Heart left ventricle (tissue), 16 donors: ENCODE data around the gene FCHSD2. TPM values are rescaled to one million over a fixed set of nuclear protein-coding genes. Genes with fewer than 3 reads are reported as not detected.

Source experiments
- ATAC-seq, 4 donors: fragments of 200-7000 bp; cut with Tn5 transposase; one replicate each; pipeline ENCODE4 v1.9.1; 2020 to 2022; ENCODE audit warnings: moderate library complexity in 4 of 4, mild to moderate bottlenecking in 3 of 4, moderate number of reproducible peaks in 1 of 4
- DNase-seq, 5 donors: peaks; one replicate each; pipeline ENCODE4 v3.0.0-alpha.2; 2020
- H3K27ac ChIP-seq, 12 donors: fragments of 200-600 bp; sonication (generic) in 4 of 12; one replicate each; pipeline versions ENCODE4 v1.5.0 to v1.8.0; 2016 to 2022; ENCODE audit warnings: mild to moderate bottlenecking in 2 of 12
- H3K27me3 ChIP-seq, 9 donors: fragments of 200-600 bp; sonication (generic) in 2 of 9; one replicate each; pipeline versions ENCODE4 v1.5.1 to v1.8.0; 2016 to 2022; ENCODE audit warnings: mild to moderate bottlenecking in 3 of 9
- H3K36me3 ChIP-seq, 9 donors: fragments of 200-600 bp; sonication (generic) in 2 of 9; one replicate each; pipeline versions ENCODE4 v1.5.0 to v1.8.0; 2018 to 2022; ENCODE audit warnings: mild to moderate bottlenecking in 2 of 9
- H3K4me1 ChIP-seq, 12 donors: fragments of 200-600 bp; sonication (generic) in 4 of 12; one replicate each; pipeline versions ENCODE4 v1.5.0 to v1.8.0; 2016 to 2022; ENCODE audit warnings: mild to moderate bottlenecking in 3 of 12
- H3K4me3 ChIP-seq, 12 donors: fragments of 200-600 bp; sonication (generic) in 4 of 12; one replicate each; pipeline versions ENCODE4 v1.5.0 to v1.8.0; 2017 to 2022; ENCODE audit warnings: mild to moderate bottlenecking in 9 of 12, moderate library complexity in 4 of 12
- H3K9me3 ChIP-seq, 12 donors: fragments of 200-600 bp; sonication (generic) in 4 of 12; one replicate each; pipeline versions ENCODE4 v1.5.0 to v1.8.0; 2016 to 2022; ENCODE audit warnings: mild to moderate bottlenecking in 1 of 12
- POLR2A ChIP-seq, 2 donors: fragments of 450-650 bp; IDR thresholded peaks; one replicate each; pipeline ENCODE4 v1.6.1; 2017; ENCODE audit warnings: antibody characterized with exemption in 2 of 2, mild to moderate bottlenecking in 2 of 2, moderate library complexity in 2 of 2
- WGBS, 4 donors: extraction: QIAGEN DNeasy Blood & Tissue Kit in 2 of 4; methylation state at CpG; one replicate each; pipeline versions ENCODE4 v1.1.5 to v1.1.7; 2013 to 2018; 5-methylcytosine and 5-hydroxymethylcytosine counted together
- intact Hi-C, 10 donors: fragments of 100-400 bp; cut with DNase I; formaldehyde crosslinking; loops; one replicate each; pipeline versions ENCODE4 v1.11.1 to v1.14.2; 2022
- polyA plus RNA-seq, 2 donors: library from polyadenylated mRNA; stranded (reverse); fragments of 200-250 nt; gene quantifications; one replicate each; pipeline ENCODE4 v1.2.3, GENCODE V29; 2013
- total RNA-seq, 9 donors: library from RNA; depleted of rRNA in 2 of 9; stranded (reverse); fragments of >200 nt in 2 of 9; fragmentation: NEBNext Ultra II Directional in 3 of 9; extraction: Animal tissue kit (Norgen Biotek cat#: 25700) in 3 of 9; gene quantifications; one replicate each; pipeline versions ENCODE4 v1.1.0 to v1.2.4, GENCODE V29; 2016 to 2023
- TF ChIP-seq, protein P1 (sequence below), 12 donors: fragments of 200-600 bp; sonication (generic) in 4 of 12; IDR thresholded peaks; one replicate each; pipeline versions ENCODE4 v1.5.0 to v1.8.0; 2018 to 2022; ENCODE audit warnings: antibody characterized with exemption in 12 of 12, mild to moderate bottlenecking in 5 of 12
- donor health status: ischemic (EF 13 %, LVEDD 7.1; RV severe dilation, severe dysfunction).
- donor health status: healthy with polysubstance abuse.
- donor health status: DM: no; HTN: yes; CAD: no.
- donor health status: DM: no; HTN: no; CAD: no.
- donor health status: ischemic (EF 25% LVEDD 6.9; RV normal size, moderate dysfunction).
- donor health status: ischemic (EF 25% LVEDD 5.7; RV mildly dilated, moderate dysfunction).
- donor health status: healthy.
- donor health status: DM: yes; HTN: yes; CAD: no.
- donor health status: ischemic (EF 35%, LVEDD 5.7; RV mildly dilated, moderate dysfunction).
- donor health status: nonischemic (EF 11% LVEDD 7.7; RV severe dilation, severe dysfunction).
- donor health status: DM: yes; HTN: yes; CAD: no.
- donor health status: PGD.
- donor health status: ischemic (EF 29% LVEDD 5.4; RV normal size, mild dysfunction).
- donor health status: nonischemic (EF 23%, LVEDD 6.1; RV moderate dilation, normal function).

FCHSD2 gene
- total and polyA plus RNA-seq, 11 donors, result 9.9 to 61.1 (median 39.0) TPM

DNA sequence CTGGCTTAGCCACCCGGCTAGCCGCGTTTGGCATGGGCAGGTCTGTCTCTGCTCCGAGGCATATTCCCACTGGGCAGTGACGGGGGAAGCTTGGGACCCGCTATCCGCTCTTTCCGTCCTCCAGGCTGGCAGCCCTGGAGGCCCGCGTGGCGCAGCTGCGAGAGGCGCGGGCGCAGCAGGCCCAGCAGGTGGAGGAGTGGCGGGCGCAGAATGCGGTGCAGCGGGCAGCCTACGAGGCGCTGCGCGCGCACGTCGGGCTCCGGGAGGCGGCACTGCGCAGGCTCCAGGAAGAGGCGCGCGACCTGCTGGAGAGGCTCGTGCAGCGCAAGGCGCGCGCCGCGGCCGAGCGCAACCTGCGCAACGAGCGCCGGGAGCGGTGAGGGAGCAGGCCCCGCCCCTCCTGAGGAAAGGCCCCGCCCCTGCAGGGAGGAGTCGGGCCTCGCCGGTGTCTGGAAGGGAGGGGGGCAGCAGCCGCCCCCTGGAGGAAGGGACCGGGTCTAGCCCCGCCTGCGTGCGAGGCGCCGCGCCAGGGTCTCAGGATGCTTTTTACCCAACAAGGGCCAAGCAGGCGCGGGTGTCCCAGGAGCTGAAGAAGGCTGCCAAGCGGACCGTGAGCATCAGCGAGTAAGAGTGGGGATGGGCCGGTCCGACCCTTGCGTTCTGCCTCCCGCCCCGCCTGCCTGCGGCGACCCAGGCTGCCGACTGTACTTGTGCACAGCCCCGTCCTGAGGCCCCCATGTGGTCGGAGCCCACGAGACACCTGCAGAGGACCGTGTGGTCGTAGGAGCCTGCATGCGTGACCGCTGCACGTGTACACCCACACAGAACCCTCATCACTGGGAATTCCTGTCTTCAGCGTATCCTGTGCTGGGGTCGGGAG lies 320.0 kb downstream of the FCHSD2 start:
- DNase-seq (peak; percentile 89 to 95 (median 90)), ATAC-seq (peak; percentile 49 to 86 (median 78))
- Histone ChIP-seq H3K27me3 (no peaks in the 10 kb centered on the region), H3K4me1 (peaks cover 2 to 22% (median 10%) of the 10 kb centered on the region in 12 donors), H3K9me3 (no peaks in the 10 kb centered on the region), H3K27ac (peak overlapping the region in 11 of 12 donors; percentile 22 to 79 (median 71)), H3K4me3 (peak overlapping the region; percentile 3 to 74 (median 56)), H3K36me3 (peaks cover 0 to 82% (median 20%) of the 10 kb centered on the region in 9 donors)
- peak in 1 of 2 donors; percentile 59 for TF ChIP-seq POLR2A (IDR thresholded peaks at IDR 0.05)
- TF ChIP-seq, protein P1, sequence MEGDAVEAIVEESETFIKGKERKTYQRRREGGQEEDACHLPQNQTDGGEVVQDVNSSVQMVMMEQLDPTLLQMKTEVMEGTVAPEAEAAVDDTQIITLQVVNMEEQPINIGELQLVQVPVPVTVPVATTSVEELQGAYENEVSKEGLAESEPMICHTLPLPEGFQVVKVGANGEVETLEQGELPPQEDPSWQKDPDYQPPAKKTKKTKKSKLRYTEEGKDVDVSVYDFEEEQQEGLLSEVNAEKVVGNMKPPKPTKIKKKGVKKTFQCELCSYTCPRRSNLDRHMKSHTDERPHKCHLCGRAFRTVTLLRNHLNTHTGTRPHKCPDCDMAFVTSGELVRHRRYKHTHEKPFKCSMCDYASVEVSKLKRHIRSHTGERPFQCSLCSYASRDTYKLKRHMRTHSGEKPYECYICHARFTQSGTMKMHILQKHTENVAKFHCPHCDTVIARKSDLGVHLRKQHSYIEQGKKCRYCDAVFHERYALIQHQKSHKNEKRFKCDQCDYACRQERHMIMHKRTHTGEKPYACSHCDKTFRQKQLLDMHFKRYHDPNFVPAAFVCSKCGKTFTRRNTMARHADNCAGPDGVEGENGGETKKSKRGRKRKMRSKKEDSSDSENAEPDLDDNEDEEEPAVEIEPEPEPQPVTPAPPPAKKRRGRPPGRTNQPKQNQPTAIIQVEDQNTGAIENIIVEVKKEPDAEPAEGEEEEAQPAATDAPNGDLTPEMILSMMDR (IDR thresholded peaks at IDR 0.05), result peak in 10 of 12 donors; percentile 17 to 52 (median 26)
- intact Hi-C loops, result no loop called here
- WGBS, 4 donors, result 9 to 28% (median 11%) methylated on average over 8 to 82 of the region's 82 CpGs

DNA sequence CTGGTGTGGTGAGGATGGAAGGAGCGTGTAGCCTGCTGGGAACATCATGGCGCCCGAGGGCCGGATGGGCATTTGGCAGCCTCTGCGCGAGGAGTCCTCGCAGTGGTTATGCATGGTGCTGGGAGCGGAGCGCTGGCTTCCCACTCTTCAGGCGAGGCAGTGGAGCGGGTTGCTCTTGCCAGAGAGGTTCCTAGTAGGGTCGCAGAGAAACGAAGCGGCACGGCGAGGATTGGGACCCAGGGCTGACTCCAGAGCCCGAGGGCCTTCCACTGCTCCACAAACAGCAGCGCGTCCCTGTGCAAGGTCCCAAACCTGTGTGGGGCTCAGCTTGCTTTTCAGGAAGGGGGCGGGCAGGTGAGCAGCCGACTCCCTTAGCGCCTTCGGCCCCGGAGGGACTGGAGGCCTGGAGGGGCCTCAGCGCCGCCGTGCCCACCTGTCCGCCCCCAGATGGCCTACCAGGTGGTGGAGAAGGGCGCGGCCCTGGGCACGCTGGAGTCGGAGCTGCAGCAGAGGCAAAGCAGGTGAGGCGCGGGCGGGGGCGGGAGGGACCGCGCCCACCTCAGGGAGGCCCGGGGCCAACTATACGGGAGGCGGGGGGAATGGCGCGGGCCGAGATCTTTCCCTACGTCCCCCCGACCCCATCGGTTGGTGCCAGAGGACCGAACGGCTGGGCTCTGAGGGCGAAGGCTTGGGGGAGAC lies 320.7 kb downstream of the FCHSD2 start:
- H3K36me3 ChIP-seq, result peaks cover 0 to 80% (median 20%) of the 10 kb centered on the region in 9 donors
- peak overlapping the region; percentile 3 to 74 (median 56) for H3K4me3 ChIP-seq
- DNase-seq (peak in 2 of 5 donors; percentile 20 to 69), ATAC-seq (peak in 1 of 4 donors; percentile 3)
- peak overlapping the region in 10 of 12 donors; percentile 35 to 79 (median 72) for H3K27ac ChIP-seq
- no peaks in the 10 kb centered on the region for H3K9me3 ChIP-seq
- intact Hi-C loops, result no loop called here
- TF ChIP-seq, protein P1 (IDR thresholded peaks at IDR 0.05), result no peak
- TF ChIP-seq POLR2A (IDR thresholded peaks at IDR 0.05), result no peak
- no peaks in the 10 kb centered on the region for H3K27me3 ChIP-seq
- WGBS, 4 donors, result 43 to 50% (median 45%) methylated on average over 46 to 50 of the region's 50 CpGs
- H3K4me1 ChIP-seq, result peaks cover 2 to 24% (median 12%) of the 10 kb centered on the region in 12 donors

DNA sequence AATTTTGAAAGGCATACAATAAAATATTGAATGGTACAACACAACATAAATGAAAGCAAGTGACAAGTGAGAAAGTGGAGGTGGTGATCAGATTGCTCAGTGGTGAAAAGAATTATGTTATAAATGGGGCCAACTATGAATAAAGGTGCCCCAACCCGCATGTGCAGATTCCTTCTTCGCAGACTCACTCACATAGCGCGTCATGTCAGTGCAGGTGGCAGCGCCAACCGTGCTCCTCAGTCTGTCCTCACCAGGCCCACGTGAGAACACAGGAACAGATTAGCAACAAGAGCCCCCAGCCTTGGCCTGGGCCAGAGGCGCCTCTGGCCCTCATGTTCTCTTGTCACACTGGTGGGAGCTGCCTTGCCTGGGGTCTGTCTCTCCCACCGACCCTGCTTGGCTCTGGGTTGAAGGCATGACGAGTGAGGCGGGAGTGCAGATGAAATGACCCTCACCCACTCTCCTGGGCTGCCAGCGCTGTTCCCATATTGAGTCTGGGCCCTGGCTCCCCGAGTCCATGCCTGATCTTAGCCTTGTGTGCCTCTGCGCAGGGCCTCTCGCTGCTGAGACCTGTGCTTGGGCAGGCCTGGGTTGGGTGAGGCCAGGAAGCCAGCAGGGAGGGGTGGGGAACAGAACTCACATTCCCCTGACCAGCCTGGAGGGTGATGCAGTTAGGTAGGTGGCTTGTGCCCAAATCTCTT lies 321.5 kb downstream of the FCHSD2 start:
- Histone ChIP-seq H3K4me3 (no peak overlapping the region), H3K9me3 (no peaks in the 10 kb centered on the region), H3K36me3 (peaks cover 0 to 73% (median 20%) of the 10 kb centered on the region in 9 donors), H3K4me1 (peaks cover 2 to 31% (median 19%) of the 10 kb centered on the region in 12 donors), H3K27ac (no peak overlapping the region), H3K27me3 (no peaks in the 10 kb centered on the region)
- intact Hi-C loops, result no loop called here
- peak in 1 of 5 donors; percentile 59 for DNase-seq
- 92 to 96% (median 95%) methylated on average over 15 of the region's 15 CpGs for WGBS, 4 donors
- TF ChIP-seq POLR2A (IDR thresholded peaks at IDR 0.05), result no peak
- TF ChIP-seq, protein P1 (IDR thresholded peaks at IDR 0.05), result no peak
- ATAC-seq, result no peak
